Endothelial cell (in vitro differentiated cells): Measurements from ENCODE around the gene SNRPA1. TPM values are rescaled to one million over a fixed set of nuclear protein-coding genes. Genes with fewer than 3 reads are reported as not detected.

ENCODE experiments used
- DNase-seq: peaks from one replicate; pipeline ENCODE4 v3.0.0; 2021; ENCODE audit warnings: low spot score
- H3K27ac Mint-ChIP-seq: one replicate; pipeline ENCODE4 v1.8.0; 2021; ENCODE audit warnings: mixed read lengths, inconsistent platforms; ENCODE audit not compliant: unreplicated experiment
- H3K27me3 Mint-ChIP-seq: one replicate; pipeline ENCODE4 v1.8.0; 2021; ENCODE audit warnings: mild to moderate bottlenecking, moderate library complexity, mixed read lengths, inconsistent platforms; ENCODE audit not compliant: unreplicated experiment
- H3K36me3 Mint-ChIP-seq: one replicate; pipeline ENCODE4 v1.8.0; 2021; ENCODE audit warnings: mild to moderate bottlenecking, low read depth, mixed read lengths, inconsistent platforms; ENCODE audit not compliant: unreplicated experiment
- H3K4me1 Mint-ChIP-seq: one replicate; pipeline ENCODE4 v1.8.0; 2021; ENCODE audit warnings: mild to moderate bottlenecking, mixed read lengths, inconsistent platforms; ENCODE audit not compliant: unreplicated experiment
- H3K4me3 Mint-ChIP-seq: one replicate; pipeline ENCODE4 v1.8.0; 2021; ENCODE audit warnings: mild to moderate bottlenecking, mixed read lengths, inconsistent platforms; ENCODE audit not compliant: unreplicated experiment
- H3K9me3 Mint-ChIP-seq: one replicate; pipeline ENCODE4 v1.8.0; 2021; ENCODE audit warnings: mixed read lengths, inconsistent platforms; ENCODE audit not compliant: unreplicated experiment
- total RNA-seq: library from RNA; stranded (reverse); fragmentation: NEBNext Ultra II Directional; extraction: Animal tissue kit (Norgen Biotek cat#: 25700); gene quantifications from one replicate; pipeline ENCODE4 v1.2.1, GENCODE V29; 2021; ENCODE audit not compliant: unreplicated experiment
- TF ChIP-seq, protein P1 (sequence below): fragments of 200-600 bp; sonication (generic); IDR thresholded peaks from one replicate; pipeline ENCODE4 v1.5.0; 2021; ENCODE audit warnings: antibody characterized with exemption; ENCODE audit not compliant: unreplicated experiment

Gene SNRPA1
- total RNA-seq, 1 donor from 2014 or later: 62.2 TPM

GRCh38 chr15:101246824-101247745 is 48.0 kb downstream of the SNRPA1 start:
- TF ChIP-seq, protein P1, sequence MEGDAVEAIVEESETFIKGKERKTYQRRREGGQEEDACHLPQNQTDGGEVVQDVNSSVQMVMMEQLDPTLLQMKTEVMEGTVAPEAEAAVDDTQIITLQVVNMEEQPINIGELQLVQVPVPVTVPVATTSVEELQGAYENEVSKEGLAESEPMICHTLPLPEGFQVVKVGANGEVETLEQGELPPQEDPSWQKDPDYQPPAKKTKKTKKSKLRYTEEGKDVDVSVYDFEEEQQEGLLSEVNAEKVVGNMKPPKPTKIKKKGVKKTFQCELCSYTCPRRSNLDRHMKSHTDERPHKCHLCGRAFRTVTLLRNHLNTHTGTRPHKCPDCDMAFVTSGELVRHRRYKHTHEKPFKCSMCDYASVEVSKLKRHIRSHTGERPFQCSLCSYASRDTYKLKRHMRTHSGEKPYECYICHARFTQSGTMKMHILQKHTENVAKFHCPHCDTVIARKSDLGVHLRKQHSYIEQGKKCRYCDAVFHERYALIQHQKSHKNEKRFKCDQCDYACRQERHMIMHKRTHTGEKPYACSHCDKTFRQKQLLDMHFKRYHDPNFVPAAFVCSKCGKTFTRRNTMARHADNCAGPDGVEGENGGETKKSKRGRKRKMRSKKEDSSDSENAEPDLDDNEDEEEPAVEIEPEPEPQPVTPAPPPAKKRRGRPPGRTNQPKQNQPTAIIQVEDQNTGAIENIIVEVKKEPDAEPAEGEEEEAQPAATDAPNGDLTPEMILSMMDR: no peak
- DNase-seq: no peak
- H3K9me3 Mint-ChIP-seq: no peaks in the 10 kb centered on the region
- H3K4me1 Mint-ChIP-seq: peaks cover 19% of the 10 kb centered on the region
- no peak overlapping the region for H3K4me3 Mint-ChIP-seq
- no peaks in the 10 kb centered on the region for H3K36me3 Mint-ChIP-seq
- H3K27ac Mint-ChIP-seq: no peak overlapping the region
- peaks cover 12% of the 10 kb centered on the region for H3K27me3 Mint-ChIP-seq

DNA sequence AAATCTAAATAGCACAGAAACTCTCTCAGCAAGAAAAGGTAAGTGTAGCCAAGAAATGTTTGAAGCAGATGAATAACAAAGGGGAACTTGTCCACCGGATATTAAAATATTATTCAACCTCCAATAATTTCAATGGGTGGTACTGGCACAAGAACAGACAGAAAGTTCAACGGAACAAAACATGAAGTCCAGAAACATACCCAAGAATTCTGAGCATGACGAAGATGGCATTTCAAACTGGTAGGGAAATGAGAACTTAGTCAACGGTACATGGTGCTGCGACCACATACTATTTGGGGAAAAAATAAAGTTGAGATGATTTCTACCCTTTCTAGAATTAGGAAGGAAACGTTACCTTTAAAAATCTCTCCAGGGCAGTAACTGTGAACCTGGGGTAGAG is 48.7 kb downstream of the SNRPA1 start:
- Mint-ChIP-seq H3K36me3 (no peaks in the 10 kb centered on the region), H3K9me3 (no peaks in the 10 kb centered on the region), H3K4me3 (no peak overlapping the region), H3K27ac (no peak overlapping the region), H3K4me1 (peaks cover 19% of the 10 kb centered on the region), H3K27me3 (peaks cover 12% of the 10 kb centered on the region)
- no peak for DNase-seq
- TF ChIP-seq, protein P1: no peak

- Mint-ChIP-seq H3K27ac (no peak overlapping the region), H3K4me1 (peaks cover 14% of the 10 kb centered on the region)
- no peak for DNase-seq
Observed at GRCh38 chr15:101244889-101245668, 50.0 kb downstream of the SNRPA1 start.

GRCh38 chr15:101244036-101244781 is 50.8 kb downstream of the SNRPA1 start:
- DNase-seq: no peak
- Mint-ChIP-seq H3K9me3 (no peaks in the 10 kb centered on the region), H3K4me1 (peaks cover 20% of the 10 kb centered on the region), H3K27ac (no peak overlapping the region), H3K27me3 (peaks cover 3% of the 10 kb centered on the region), H3K36me3 (no peaks in the 10 kb centered on the region), H3K4me3 (no peak overlapping the region)
- TF ChIP-seq, protein P1: no peak

More at GRCh38 chr15:101244889-101245668, 50.0 kb downstream of the SNRPA1 start:
- TF ChIP-seq, protein P1: no peak
- Mint-ChIP-seq H3K4me3 (no peak overlapping the region), H3K9me3 (no peaks in the 10 kb centered on the region), H3K27me3 (peaks cover 5% of the 10 kb centered on the region), H3K36me3 (no peaks in the 10 kb centered on the region)
